ENCODE results near the gene C3. TPM values are rescaled to one million over a fixed set of nuclear protein-coding genes. Genes with fewer than 3 reads are reported as not detected.

C3 gene
- total and polyA plus RNA-seq, 2 of the 13 experiments (the other 11 are each of a cell fraction or from before 2014, with no cell fraction given): 1,455 to 6,272 TPM

DNA sequence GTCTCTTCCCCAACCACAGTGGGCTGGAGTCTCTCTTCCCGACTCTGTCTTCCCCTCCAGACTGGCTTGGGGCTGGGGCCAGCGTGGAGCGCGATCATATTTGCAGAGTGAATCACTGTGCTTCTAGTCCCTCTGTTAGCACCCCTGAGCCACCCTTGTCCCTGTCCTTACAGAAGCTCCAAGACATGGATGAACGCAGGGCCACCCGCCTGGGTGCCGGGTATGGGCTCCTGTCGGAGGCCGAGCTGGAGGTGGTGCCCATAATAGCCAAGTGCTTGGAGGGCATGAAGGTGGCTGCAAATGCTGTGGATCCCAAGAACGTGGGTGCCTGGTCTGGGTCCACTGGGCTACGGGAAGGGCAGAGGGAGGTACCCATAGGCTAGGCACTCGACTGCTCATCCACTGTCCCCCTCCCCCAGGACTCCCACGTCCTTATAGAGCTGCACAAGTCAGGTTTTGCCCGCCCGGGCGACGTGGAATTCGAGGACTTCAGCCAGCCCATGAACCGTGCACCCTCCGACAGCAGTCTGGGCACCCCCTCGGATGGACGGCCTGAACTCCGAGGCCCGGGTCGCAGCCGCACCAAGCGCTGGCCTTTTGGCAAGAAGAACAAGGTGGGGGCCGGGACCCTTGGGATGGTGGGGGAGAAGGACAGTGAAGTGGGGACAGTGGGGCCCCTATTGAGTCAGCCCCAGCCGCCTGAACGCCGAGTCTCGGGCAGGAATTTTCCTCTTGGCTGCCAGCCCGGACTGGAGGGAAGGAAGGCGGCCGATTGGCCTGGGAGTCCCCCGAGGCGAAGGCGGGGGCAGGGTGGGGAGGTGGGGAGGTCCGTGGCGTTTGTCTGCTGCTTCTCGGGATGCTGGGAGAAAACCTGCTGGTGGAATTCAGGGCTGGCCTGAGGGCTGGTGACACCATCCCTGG lies 24.2 kb upstream of the C3 start (continued):
- TF ChIP-seq, protein P1, sequence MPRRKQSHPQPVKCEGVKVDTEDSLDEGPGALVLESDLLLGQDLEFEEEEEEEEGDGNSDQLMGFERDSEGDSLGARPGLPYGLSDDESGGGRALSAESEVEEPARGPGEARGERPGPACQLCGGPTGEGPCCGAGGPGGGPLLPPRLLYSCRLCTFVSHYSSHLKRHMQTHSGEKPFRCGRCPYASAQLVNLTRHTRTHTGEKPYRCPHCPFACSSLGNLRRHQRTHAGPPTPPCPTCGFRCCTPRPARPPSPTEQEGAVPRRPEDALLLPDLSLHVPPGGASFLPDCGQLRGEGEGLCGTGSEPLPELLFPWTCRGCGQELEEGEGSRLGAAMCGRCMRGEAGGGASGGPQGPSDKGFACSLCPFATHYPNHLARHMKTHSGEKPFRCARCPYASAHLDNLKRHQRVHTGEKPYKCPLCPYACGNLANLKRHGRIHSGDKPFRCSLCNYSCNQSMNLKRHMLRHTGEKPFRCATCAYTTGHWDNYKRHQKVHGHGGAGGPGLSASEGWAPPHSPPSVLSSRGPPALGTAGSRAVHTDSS (CRISPR knock-in tag; conservative IDR thresholded peaks at IDR 0.05): no peak
- peak; percentile 80 for TF ChIP-seq AGO2 (optimal IDR thresholded peaks at IDR 0.05; ENCODE audit: low read depth, low read length)

DNA sequence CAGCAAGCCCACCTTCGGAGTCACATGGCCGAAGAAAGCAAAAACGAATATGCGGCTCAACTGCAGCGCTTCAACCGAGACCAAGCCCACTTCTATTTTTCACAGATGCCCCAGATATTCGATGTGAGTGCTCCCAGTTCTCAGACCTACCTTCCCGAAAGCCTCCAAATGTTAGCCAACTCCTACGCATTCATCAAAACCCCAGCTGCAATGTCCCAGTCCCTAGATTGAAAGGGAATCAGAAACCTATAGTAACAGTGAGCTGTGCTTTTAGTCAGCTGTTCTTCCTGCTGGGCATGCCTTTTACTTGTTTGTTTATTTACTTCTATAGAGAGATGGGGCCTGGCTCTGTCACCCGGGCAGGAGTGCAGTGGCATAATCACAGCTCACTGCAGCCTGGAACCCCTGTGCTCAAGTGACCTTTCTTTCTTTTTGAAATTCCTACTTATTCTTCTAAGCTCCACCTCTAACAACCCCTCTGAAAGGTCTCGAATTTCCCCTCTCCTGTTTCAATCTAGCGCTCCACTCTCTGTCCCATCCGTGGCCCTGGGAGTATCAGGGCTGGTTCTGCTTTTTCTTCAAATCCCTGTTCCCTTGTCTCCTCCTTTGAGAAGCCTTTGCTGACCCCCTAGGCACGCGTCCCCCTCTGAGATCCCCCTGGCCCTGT lies 23.4 kb upstream of the C3 start:
- Histone ChIP-seq H3K27me3 (ENCODE audit: control insufficient read depth in 1 of 2, insufficient read depth in 2 of 2, low read length in 2 of 2) (no peaks in the 10 kb centered on the region; a peak in 1 of 5 replicates), H3K4me2 (ENCODE audit: low read depth, low read length) (0 out of 2 replicates have a peak overlapping the region, but pooled peaks have one; percentile 15)
- POLR2A ChIA-PET: interaction anchor here (0.9 to 1.8 kb wide), 3 partner anchors 9 to 24 kb away, joined by 3 to 15 read pairs (median 3); partner anchors contain the start of gene C3

More for the DNA sequence above, 23.4 kb upstream of the C3 start:
- Histone ChIP-seq H2AFZ (ENCODE audit: low read length) (no peak overlapping the region), H3K4me1 (ENCODE audit: insufficient read depth, low read length) (peaks cover 55% of the 10 kb centered on the region), H4K20me1 (ENCODE audit: insufficient read depth, low read length) (peaks cover 16% of the 10 kb centered on the region), H3K36me3 (replicated peaks in 1 of 2; ENCODE audit: control insufficient read depth in 1 of 2, insufficient read depth in 2 of 2, low read length in 2 of 2) (peaks cover 13 to 45% of the 10 kb centered on the region in 2 experiments; a peak in 4 of 5 replicates), H3K9ac (ENCODE audit: insufficient read depth, low read depth, low read length) (no peak overlapping the region), H3K79me2 (ENCODE audit: insufficient read depth, low read length) (peaks cover 18% of the 10 kb centered on the region), H3K27ac (ENCODE audit: extremely low read length, insufficient read depth, low read length) (peak overlapping the region; percentile 26), H3K9me3 (ENCODE audit: low read length) (no peaks in the 10 kb centered on the region), H3K4me3 (replicated peaks in 1 of 3; ENCODE audit: insufficient read depth in 1 of 3, low read depth in 2 of 3, low read length in 3 of 3) (no peak overlapping the region)
- ATAC-seq (no peak), FAIRE-seq (no peak), DNase-seq (ENCODE audit: low spot score) (no peak)
- 89% methylated on average over 15 of the region's 15 CpGs for WGBS (ENCODE audit: low lambda C conversion rate)
- CTCF ChIA-PET (ENCODE audit: low intra/inter-chr PET ratio, low total read pairs): no interaction called here
- peak; percentile 85 for TF ChIP-seq ZNF317 (CRISPR knock-in tag; IDR thresholded peaks at IDR 0.05)
- peak; percentile 6 for TF ChIP-seq XRCC5 (optimal IDR thresholded peaks at IDR 0.05; ENCODE audit: low read length)
- peak; percentile 34; the same call in 1 of the 2 replicates for TF ChIP-seq TFAP4 (IDR thresholded peaks at IDR 0.05; ENCODE audit: borderline replicate concordance, low read depth)
- TF ChIP-seq, protein P2, sequence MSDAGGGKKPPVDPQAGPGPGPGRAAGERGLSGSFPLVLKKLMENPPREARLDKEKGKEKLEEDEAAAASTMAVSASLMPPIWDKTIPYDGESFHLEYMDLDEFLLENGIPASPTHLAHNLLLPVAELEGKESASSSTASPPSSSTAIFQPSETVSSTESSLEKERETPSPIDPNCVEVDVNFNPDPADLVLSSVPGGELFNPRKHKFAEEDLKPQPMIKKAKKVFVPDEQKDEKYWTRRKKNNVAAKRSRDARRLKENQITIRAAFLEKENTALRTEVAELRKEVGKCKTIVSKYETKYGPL (CRISPR knock-in tag; IDR thresholded peaks at IDR 0.05): no peak
- TF ChIP-seq ZNF672 (CRISPR knock-in tag; IDR thresholded peaks at IDR 0.05): no peak
- TF ChIP-seq BCL6 (CRISPR knock-in tag; IDR thresholded peaks at IDR 0.05): no peak
- no peak for TF ChIP-seq RNF2 (conservative IDR thresholded peaks at IDR 0.05; ENCODE audit: low read depth)
- no peak for TF ChIP-seq ASH2L (IDR thresholded peaks at IDR 0.05; ENCODE audit: insufficient read length, low read depth, low read length)
- no peak for TF ChIP-seq ISX (CRISPR knock-in tag; conservative IDR thresholded peaks at IDR 0.05)
- in situ Hi-C loops (cut with HindIII; ENCODE audit: extremely low pct_ligation_motif_present, low pct_unique_long_range_greater_than_20kb): no loop called here
- BruUV-seq (replicated peaks): no TSS peak
- intact Hi-C loops (cut with micrococcal nuclease; ENCODE audit: unreplicated experiment): no loop called here
